GM12892 (cell line): ENCODE results near the gene PITPNC1.

Experiments used
- POLR2A ChIP-seq: IDR thresholded peaks from 2 replicates; pipeline ENCODE4 v1.6.1; 2011; ENCODE audit warnings: low read depth, low read length, control low read depth
- TAF1 ChIP-seq: IDR thresholded peaks from 2 replicates; pipeline ENCODE4 v1.6.1; 2011; ENCODE audit warnings: low read depth, mild to moderate bottlenecking, control low read depth, low read length, borderline replicate concordance

DNA sequence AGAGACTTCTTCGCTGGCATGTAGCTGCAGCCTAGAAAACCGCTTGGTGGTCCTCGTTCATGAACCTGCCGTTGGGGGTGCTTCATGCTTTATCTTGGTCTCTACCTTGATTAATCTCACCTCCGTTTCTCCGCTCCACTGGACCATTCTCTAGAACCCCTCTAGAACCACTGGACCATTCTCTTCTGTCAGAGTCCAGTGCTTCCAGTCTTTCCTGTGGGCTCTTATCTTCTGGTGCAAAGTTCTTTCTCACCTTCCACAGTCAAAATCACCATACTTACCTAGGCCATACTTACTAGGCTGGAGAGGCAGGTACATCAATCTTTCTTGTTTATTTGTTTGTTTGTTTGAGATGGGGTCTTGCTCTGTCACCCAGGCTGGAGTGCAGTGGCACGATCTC, 71.4 kb downstream of the PITPNC1 start:
- TF ChIP-seq POLR2A: no peak
- TF ChIP-seq TAF1: no peak
